CD4-positive, alpha-beta T cell treated with Interleukin-15 for 1 hour (primary cell): ENCODE results near the gene COX4I2.
A peak's percentile ranks its signal among the peaks of the same experiment; 100 is the strongest.
"Not testable (repeated sequence)": the region's sequence is repeated elsewhere in the genome, so short reads cannot be mapped to it uniquely, and the experiment has no call there.

Experiments
- DNase-seq: peaks from one replicate; pipeline ENCODE4 v3.0.0-alpha.2; 2020

Gene COX4I2

DNA sequence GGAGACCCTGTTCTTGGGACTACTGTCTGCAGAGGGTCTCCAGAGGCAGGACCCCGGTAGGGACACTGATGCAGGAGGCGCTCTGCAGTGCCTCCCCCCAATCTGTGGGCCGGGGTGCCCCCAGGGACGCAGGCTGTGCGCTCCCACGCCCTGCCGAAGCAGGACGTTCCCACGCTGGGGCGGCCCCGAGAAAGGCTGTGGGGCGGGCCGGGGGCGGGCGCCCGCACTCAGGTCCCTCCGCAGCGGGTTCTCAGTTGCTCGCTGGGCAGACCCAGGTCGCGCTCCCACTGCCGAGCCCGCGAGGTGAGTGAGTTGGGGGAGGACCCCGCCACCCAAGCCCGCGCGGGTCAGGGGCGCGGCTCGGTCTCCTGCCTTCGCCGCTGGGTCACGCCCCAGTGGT, at the start of gene COX4I2:
Gene COX4I2, plus strand, starts transcription at position 253 of the 400 bp plus-strand sequence. CDS start 1,106 bp downstream, outside the sequence.
- DNase-seq, result no peak

DNA sequence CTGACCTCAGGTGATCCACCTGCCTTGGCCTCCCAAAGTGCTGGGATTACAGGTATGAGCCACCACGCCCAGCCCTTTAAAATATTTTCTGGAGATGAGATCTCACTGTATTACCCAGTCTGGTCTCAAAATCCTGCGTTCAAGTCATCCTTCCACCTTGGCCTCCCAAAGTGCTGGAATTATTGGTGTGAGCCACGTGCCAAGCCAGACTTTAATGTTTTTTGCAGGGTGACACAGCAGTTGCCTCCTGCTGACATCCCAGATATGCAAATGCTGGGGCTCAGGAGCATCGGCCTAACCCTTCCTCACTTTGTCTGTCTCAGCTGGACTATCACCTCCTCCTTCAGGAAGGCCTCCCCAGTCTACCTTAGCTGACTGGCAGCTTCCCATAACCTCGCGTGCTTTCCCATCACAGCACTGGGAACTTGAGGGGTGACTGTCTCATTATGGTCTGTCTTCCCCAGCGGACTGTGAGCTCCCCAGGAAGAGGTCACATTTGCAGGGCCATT, 46.9 kb upstream of the COX4I2 start:
- DNase-seq, result no peak

DNA sequence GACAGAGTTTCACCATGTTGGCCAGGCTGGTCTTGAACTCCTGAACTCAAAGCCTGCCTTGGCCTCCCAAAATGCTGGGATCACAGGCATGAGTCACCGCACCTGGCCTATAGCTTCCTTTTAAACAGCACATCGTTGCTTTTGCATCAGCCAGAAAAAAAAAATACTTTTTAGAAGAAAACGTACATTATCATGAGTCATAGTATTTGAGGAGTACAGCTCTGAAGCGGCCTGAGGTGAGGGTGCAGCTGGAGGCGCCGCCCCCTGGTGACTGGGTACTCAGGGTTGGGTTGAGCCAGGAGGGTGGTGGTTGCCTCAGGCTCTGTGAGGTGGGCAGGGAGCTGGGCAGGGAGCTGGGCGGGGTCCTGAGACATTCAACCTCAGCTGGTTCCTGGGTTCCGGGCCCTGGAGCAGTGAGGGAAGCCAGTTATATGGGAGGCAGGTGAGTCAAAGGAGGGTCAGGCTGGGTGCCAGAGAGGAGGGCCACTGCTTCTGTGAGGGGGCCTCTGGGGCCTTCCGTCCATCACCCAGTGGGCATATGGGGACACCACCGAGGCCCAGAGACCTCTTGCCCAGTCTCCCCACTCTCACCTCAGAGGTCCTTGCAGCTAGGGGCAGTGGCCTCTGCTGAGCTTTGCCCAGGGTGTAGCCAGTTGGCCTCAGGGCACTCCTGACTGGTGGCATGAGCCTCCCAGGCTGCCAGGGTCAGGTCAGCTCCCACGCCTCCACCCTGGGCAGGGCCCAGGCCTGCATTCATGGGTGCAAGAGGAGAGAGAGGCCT, 44.3 kb upstream of the COX4I2 start:
- DNase-seq, result no peak

DNA sequence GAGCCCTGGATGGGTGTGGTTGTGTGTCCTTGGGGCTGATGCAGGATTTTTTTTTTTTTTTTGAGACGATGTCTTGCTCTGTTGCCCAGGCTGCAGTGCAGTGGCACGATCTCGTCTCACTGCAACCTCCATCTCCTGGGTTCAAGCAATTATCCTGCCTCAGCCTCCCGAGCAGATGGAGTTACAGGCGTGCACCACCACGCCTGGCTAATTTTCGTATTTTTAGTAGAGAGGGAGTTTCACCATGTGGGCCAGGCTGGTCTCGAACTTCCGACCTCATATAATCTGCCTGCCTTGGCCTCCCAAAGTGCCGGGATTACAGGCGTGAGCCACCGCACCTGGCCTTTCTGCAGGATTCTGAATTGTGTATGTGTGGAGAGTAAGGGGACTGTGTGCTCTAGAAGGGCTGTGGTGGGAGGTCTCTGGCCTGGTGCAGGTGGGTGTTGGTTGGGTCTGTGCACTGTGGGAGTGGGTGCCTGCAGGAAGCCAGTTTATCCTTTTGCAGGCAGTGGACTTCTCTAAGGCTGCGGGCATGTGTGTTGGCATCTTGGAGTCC, 43.6 kb upstream of the COX4I2 start:
- DNase-seq, result no peak

DNA sequence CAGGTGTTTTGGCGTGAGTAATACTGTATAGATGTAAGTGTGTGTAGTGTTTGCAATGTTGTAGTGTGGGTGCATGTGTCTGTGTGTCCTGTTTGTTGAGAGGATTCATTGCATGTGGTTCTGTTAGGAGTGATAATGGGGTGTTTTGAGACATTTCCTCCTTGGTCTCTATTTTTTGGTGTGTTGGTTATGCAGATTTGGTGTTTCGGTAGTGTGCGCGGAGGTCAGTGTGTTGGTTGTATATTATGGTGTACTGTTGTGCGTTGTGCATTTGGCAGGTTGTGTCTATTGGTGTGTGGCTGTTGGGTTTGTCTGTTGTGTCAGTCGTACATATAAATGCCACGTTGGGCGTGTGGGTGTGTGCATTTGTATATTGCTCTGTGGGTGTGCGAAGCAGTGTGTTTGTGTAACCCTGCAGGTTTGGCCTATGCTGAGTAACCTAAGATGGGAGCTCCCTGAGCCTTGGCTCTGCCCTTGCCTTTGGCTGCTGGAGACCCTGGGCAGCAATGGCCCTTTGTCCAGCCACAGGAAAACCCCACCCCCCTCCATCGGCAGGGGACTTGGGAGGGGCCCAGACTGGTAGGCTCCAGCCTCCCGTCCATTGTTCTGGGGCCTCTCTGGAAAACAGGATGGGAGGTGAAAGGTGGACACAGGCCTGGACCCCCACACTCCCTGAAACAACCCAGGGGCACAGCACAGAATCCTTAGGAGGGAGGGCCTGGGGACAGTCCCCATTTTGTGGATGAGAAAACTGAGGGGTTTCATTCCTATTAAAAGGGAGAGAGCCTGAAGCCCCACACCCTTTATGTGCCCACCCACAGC, 42.9 kb upstream of the COX4I2 start:
- DNase-seq, result no peak

DNA sequence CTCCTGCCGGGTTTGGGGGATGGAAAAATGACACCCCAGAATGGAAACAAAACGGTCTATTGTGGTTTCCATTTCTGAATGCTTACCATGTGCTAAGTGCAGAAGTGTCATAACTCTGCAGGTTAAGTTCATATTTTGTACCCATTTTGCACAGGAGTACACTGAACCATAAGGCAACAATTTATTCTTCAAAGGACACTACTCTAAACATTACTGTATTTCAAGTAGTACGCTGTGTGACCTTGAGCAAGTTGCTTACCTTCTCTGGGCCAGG, 42.4 kb upstream of the COX4I2 start:
- DNase-seq, result no peak

DNA sequence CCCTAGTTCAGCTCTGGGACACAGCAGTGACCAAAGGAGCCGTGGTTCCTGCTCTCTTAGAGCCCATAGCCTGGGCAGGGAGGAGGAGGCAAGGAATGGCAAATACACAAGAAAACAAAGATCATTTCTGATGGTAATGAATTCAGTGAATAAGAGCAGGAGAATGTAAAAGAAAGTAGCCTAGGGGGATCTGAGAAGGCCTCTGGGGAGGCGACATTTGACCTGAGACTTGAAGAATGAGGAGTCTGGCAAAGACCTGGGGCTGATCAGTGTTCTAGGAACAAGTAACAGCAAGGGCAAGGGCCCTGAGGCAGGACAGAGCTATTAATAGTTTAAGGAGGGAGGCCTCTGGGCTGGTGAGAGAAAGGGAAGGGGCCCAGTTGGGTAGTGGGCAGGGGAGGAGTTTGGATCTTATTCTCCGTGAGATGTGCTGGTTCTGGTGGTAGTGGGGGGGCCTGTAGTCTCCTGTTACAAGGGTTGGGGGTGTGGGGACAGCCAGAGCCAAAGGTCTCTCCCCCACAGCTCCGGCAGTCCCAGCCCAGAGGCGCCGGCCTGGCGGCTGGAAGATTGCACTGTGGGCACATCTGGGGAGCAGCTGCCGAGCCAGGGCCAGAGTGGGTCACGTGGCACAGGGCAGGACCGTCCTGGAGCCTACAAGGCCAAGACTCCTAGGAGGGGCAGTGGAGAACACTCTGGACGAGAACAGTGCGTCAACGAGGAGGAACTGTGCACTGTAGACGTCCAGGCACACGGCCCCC, 41.9 kb upstream of the COX4I2 start:
- no peak for DNase-seq

DNA sequence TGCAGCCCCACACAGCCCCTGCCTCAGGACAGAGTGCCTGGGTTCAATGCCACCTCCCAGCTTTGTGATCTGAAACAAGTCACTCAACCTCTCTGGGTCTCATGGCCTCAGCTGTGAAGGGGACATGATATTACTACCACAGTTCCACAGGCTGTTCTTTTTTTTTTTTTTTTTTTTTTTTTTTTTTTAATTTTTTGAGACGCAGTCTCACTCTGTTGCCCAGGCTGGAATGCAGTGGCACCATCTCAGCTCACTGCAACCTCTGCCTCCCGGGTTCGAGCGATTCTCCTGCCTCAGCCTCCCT, 41.3 kb upstream of the COX4I2 start:
- DNase-seq, result not testable (repeated sequence)

DNA sequence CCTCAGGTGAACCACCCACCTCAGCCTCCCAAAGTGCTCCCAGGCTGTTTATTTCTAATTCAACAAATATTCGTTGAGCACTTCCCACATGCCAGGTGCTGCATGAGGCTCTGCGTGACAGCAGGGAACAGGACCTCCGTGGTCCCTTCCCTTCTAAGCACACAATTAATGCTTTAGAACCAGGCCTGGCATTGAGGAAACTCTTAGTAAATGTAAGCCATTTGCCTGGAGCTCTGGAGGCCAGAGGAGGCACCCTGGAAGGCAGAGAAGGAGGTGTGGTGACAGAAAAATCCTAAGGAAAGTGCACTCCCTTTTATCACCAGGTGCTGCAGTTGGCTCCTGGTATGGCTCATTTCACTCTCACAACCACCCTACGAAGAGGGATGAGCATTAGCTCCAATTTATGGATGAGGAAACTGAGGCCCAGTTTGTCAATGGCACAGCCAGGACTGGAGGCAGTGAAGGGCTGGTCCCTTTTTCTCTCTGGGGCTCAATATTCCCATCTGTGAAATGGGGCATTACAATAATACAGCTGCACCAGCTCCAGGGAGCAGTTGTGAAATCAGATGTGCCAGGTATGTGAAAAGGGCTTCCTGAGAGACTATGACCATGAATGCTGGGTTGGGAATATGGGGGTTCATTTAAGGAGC, 40.8 kb upstream of the COX4I2 start:
- DNase-seq, result no peak

DNA sequence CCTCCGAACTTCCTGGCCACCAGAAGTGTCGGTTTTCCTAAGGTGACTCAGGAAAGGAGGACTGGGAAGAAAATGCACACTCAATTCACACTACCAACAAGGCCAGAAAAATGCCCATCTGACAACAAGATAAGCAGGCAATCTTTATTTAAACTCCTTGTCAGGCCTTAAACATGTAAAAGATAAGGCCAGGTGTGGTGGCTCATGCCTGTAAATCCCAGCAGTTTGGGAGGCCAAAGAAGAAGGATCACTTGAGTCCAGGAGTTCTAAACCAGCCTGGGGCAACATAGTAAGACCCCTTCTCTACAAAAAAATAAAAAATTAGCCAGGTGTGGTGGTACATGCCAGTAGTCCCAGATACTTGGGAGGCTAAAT, 40.2 kb upstream of the COX4I2 start:
- DNase-seq, result no peak

DNA sequence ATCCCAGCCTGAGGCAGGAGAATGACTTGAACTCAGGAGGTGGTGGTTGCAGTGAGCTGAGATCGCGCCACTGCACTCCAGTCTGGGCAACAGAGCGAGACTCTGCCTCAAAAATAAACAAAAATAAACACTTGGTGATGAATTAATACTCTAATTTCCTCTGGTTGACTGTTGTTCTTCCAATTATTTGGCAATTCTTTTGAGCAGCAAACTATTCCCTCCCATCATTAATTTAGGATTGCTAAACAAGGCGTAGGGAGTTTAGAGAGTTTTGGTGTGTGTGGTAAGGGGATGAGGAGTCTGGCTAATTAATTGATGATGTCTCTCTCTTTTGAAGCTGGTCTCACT, 35.3 kb upstream of the COX4I2 start:
- no peak for DNase-seq

DNA sequence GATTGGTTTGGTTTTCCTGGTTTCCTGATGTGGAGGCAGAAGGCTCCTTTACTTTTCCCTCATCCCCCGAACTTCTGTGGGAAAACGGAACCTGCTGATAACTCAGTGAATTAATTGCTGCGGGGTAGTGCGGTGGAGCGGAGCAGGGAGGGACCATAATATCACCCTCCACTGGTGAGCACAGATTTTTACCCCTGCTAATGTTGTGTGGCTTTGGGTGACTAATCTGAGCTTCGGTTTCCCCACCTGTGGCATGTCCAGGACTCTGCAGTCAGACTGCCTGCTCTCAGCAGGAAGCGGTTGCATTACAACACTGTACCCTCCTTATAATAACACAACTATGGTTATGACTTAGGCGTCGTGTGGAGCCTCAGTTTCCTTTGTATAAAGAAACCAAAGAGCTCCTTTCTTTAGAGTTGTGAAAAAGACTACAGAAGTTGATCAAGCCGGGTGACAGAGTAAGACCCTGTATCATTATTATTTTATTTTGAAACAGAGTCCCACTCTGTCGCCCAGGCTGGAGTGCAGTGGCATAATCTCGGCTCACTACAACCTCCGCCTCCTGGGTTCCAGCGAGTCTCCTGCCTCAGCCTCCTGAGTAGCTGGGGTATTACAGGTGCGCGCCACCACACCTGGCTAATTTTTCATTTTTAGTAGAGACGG, 34.8 kb upstream of the COX4I2 start:
- peak; percentile 41 for DNase-seq

DNA sequence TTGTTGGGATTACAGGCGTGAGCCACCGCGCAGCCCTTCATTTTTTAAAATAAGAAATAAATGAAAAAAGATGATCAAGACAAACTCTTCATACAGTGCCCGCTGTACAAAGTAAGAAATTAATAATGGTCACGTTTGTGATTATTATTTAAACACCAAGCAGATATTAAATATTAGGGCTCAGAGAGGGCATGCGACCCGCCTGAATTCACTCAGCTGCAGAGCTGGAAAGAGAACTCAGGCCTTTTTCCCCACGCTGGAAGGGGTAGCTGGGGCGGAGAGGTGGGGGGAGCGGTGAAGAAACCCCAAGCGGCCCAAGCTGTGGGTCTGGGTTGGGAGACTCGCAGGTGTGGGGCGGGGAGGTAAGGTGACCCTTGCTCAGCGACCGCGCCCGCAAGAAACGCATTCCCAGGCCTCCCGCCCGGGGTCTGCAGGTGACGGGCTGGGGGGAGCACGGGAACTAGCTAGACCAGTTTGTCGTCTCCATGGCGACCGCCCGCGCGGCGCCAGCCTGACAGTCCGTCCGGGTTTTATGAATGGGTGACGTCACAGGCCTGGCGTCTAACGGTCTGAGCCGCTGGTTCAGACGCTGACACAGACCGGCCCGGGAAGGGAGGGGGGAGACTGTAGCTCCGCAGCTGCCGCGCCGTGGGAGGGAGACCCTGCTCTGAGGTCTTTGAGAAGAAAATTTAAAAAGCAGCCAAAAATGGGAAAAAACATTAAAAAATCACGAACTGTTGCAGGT, 33.7 kb upstream of the COX4I2 start:
- peak; percentile 93 for DNase-seq

DNA sequence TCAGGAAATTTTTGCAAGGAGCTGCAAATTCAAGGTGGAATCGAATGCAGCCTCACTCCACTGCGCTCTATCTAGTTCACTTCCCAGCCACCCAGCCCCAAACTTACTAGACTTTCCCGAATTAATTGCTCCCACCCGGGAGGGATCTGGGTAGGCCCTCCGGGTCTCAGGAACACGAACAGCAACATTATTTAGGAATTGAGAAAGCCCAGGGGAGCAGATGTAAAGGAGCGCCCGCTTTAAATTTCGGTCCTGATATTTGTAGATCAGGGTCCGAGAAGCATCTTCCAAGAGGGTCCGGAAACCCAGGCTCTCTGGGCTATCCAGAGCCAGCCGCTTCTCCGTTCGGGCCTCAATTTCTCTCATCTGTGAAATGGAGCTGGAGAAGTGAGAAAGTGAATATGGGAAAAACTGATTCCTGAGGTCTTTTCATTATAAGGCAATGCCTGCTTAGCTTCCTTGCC, 33.1 kb upstream of the COX4I2 start:
- DNase-seq, result no peak

DNA sequence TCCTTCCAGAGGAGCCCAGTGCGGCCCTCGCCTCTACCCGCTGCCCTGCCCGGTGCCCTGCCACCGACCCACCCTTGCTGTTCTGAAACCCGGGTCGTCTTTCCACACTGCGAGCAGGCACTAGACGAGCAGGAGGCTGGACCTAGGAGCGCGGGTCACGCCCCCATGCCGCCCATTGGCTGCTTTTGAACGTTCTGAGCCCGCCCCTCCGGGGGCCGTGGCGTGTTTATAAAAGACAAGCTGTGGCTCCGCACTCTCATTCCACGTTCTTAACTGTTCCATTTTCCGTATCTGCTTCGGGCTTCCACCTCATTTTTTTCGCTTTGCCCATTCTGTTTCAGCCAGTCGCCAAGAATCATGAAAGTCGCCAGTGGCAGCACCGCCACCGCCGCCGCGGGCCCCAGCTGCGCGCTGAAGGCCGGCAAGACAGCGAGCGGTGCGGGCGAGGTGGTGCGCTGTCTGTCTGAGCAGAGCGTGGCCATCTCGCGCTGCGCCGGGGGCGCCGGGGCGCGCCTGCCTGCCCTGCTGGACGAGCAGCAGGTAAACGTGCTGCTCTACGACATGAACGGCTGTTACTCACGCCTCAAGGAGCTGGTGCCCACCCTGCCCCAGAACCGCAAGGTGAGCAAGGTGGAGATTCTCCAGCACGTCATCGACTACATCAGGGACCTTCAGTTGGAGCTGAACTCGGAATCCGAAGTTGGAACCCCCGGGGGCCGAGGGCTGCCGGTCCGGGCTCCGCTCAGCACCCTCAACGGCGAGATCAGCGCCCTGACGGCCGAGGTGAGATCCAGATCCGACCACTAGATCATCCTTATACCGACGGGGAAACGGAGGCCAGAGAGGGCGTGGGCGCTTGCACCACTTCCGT, 32.4 kb upstream of the COX4I2 start, which contains the start of gene ID1:
Gene ID1, plus strand, starts transcription at position 259 of the 871 bp plus-strand sequence. Its CDS starts 99 bp downstream, at position 358.
- peak; percentile 91 for DNase-seq

DNA sequence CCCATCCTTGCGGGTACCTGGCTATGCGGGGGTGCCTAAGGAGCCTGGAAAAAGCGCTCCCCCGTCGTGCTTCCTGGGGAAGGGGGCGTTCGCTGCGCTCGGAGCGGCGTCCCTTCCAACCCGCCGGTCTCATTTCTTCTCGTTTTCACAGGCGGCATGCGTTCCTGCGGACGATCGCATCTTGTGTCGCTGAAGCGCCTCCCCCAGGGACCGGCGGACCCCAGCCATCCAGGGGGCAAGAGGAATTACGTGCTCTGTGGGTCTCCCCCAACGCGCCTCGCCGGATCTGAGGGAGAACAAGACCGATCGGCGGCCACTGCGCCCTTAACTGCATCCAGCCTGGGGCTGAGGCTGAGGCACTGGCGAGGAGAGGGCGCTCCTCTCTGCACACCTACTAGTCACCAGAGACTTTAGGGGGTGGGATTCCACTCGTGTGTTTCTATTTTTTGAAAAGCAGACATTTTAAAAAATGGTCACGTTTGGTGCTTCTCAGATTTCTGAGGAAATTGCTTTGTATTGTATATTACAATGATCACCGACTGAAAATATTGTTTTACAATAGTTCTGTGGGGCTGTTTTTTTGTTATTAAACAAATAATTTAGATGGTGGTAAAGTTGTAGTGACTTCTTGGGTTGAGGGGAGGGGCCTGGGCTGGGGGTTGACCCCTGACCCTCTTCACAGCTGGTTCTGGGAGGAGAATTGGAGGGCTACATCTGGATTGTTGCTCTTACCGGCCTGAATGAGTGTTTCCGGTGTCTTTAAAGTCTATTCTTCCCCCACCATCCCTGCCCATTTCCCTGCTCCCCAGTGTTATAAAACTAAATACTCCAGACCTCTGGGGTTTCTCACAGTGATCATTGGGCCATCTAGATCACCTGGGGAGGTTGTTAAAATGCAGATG, 31.6 kb upstream of the COX4I2 start:
- DNase-seq, result no peak

DNA sequence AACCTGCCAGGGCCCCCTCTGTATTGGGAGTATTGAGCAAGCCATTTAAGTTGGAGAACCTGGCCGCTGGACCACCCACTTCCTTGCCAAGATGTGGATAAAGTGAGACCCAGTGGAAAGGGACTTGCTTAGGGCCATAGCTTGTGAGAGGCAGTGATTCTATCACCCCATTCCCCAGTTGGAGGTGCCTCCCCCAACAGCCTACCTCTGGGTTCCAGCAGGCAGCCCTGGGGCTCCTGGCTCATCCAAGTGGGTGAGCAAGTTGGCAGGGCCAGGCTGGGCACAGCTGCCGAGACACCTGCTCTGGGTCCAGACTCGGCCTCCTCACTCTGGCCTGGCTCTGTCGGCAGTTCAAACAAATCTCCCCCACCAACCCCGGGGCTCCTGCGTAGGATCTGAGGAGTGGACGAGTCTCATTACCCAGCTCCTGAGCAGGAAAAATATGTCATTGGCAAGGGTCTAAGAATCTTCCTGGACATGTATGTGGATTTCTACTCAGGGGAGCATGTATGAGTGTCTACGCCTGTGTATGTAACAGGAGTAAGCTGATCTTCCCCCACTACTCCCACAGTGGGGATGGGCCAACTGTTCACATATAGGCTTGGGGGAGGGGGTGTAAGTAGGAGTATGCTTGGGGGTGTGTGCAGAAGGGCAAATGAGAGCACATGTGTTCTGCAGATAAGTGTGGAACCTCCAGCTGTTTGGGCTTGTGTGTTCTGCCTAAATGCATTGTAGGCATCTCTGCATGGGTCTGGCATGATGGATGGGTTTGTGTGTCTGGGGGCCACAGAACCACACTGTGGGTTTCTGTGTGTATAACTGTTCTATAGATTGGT, 30.7 kb upstream of the COX4I2 start:
- DNase-seq, result no peak

DNA sequence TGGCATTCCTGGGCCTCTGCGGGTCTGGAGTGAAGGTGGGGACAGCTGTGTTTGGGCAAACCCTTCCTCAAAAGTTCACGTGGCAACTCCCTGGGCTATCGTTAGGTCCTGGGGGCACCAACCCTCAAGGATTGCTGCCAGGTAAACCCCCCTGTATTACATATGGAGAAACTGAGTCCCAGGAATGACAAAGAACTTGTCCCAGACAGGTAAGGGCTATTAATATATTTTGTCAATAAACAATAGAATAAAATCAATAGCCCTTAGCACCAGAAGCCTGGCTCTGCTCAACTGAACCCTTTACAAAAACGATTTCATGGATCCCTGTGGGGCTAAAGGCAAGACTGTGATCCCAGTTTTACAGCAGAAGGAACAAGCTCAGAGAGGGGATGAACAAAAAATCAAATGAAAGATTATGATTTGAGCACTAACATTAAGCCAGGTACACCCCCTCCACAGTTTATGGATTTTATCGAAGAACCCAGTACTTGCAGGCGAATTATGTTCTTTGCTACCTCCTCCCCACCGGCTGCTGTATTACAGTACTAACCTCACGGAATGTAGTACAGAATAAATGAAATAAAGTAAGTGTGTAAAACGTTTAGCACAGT, 30.0 kb upstream of the COX4I2 start:
- no peak for DNase-seq
